ENCODE measurements around the gene PRRG1.
"Not testable (repeated sequence)": the region's sequence is repeated elsewhere in the genome, so short reads cannot be mapped to it uniquely, and the experiment has no call there.

Gene PRRG1

GRCh38 chrX:37349221-37350033 is at the start of gene PRRG1:
Gene PRRG1 (plus strand): TSS chrX:37349364. CDS start chrX:37406250, 56,886 bp downstream.
- DNase-seq: no peak

- DNase-seq: no peak
Observed at GRCh38 chrX:37302569-37302968, 46.6 kb upstream of the PRRG1 start.

- not testable (repeated sequence) for DNase-seq
Observed at GRCh38 chrX:37305238-37305637, 43.9 kb upstream of the PRRG1 start.

- DNase-seq: no peak
Observed at GRCh38 chrX:37314531-37314930, 34.6 kb upstream of the PRRG1 start.

GRCh38 chrX:37315511-37316248 is 33.5 kb upstream of the PRRG1 start:
- no peak for DNase-seq

GRCh38 chrX:37320541-37321203 is 28.5 kb upstream of the PRRG1 start:
- no peak for DNase-seq

- DNase-seq: no peak
Observed at GRCh38 chrX:37330642-37331041, 18.5 kb upstream of the PRRG1 start.

- no peak for DNase-seq
Observed at GRCh38 chrX:37331546-37331945, 17.6 kb upstream of the PRRG1 start.

GRCh38 chrX:37332055-37332454 is 17.1 kb upstream of the PRRG1 start:
- DNase-seq: no peak

GRCh38 chrX:37332987-37333658 is 16.0 kb upstream of the PRRG1 start:
- DNase-seq: no peak

GRCh38 chrX:37347420-37347819 is 1.7 kb upstream of the PRRG1 start:
- DNase-seq: no peak

- no peak for DNase-seq
Observed at GRCh38 chrX:37348231-37348970, 763 bp upstream of the PRRG1 start.

GRCh38 chrX:37348971-37349220 is 268 bp upstream of the PRRG1 start:
- DNase-seq: no peak

GRCh38 chrX:37350034-37350365 is 836 bp downstream of the PRRG1 start:
- DNase-seq: no peak

GRCh38 chrX:37353646-37354045 is 4.5 kb downstream of the PRRG1 start:
- DNase-seq: no peak

GRCh38 chrX:37357436-37357835 is 8.3 kb downstream of the PRRG1 start:
- DNase-seq: no peak

GRCh38 chrX:37361596-37361995 is 12.4 kb downstream of the PRRG1 start:
- DNase-seq: no peak

GRCh38 chrX:37364666-37365065 is 15.5 kb downstream of the PRRG1 start:
- DNase-seq: no peak

GRCh38 chrX:37367946-37368345 is 18.8 kb downstream of the PRRG1 start:
- DNase-seq: no peak

- DNase-seq: no peak
Observed at GRCh38 chrX:37370499-37371141, 21.5 kb downstream of the PRRG1 start.

- no peak for DNase-seq
Observed at GRCh38 chrX:37371578-37371991, 22.4 kb downstream of the PRRG1 start.

GRCh38 chrX:37378404-37378803 is 29.2 kb downstream of the PRRG1 start:
- DNase-seq: no peak
